OCI-LY3 (cell line): ENCODE results near the gene PAMR1.

Experiments used
- H2AFZ ChIP-seq: fragments of 200-600, 300-600 bp; shearing (Covaris generic); 2 replicates; pipeline ENCODE4 v1.6.0; 2014; ENCODE audit warnings: antibody characterized with exemption, low read depth, low read length
- H3K27ac ChIP-seq: fragments of 200-600, 300-600 bp; sonication (generic); 2 replicates; pipeline ENCODE4 v1.5.1; 2014; ENCODE audit warnings: mild to moderate bottlenecking, low read length, moderate library complexity, mixed read lengths
- H3K27me3 ChIP-seq: fragments of 200-600, 300-600 bp; sonication (generic); 2 replicates; pipeline ENCODE4 v1.6.1; 2014; ENCODE audit warnings: low read depth, low read length, mixed read lengths
- H3K36me3 ChIP-seq: fragments of 200-600, 300-600 bp; sonication (generic); replicated peaks from 2 replicates; pipeline ENCODE3; 2014; ENCODE audit warnings: low read depth, low read length, mixed read lengths
- H3K4me1 ChIP-seq: fragments of 300-600, 200-600 bp; sonication (generic); 2 replicates; pipeline ENCODE4 v1.6.1; 2014; ENCODE audit warnings: low read length, mixed read lengths
- H3K4me2 ChIP-seq: fragments of 200-600, 300-600 bp; sonication (generic); 2 replicates; pipeline ENCODE4 v1.6.1; 2014; ENCODE audit warnings: low read length, mixed read lengths
- H3K4me3 ChIP-seq: fragments of 300-600, 200-600 bp; sonication (generic); 2 replicates; pipeline ENCODE4 v1.5.1; 2014; ENCODE audit warnings: antibody characterized with exemption, mild to moderate bottlenecking, low read length, moderate library complexity
- H3K79me2 ChIP-seq: fragments of 300-600, 200-600 bp; shearing (Covaris generic); 2 replicates; pipeline ENCODE4 v1.6.1; 2014; ENCODE audit warnings: mild to moderate bottlenecking, low read length, mixed read lengths
- H3K9ac ChIP-seq: fragments of 300-600, 200-600 bp; shearing (Covaris generic); 2 replicates; pipeline ENCODE4 v1.6.0; 2014; ENCODE audit warnings: mild to moderate bottlenecking, low read length, moderate library complexity
- H3K9me3 ChIP-seq: fragments of 200-600, 300-600 bp; shearing (Covaris generic); 2 replicates; pipeline ENCODE4 v1.6.1; 2014; ENCODE audit warnings: low read length, mixed read lengths; ENCODE audit not compliant: insufficient read depth
- H4K20me1 ChIP-seq: fragments of 200-600, 300-600 bp; sonication (generic); 2 replicates; pipeline ENCODE4 v1.6.1; 2016; ENCODE audit warnings: low read length, mixed read lengths; ENCODE audit not compliant: insufficient read depth
- EZH2phosphoT487 ChIP-seq: fragments of 200-600 bp; shearing (Covaris generic); IDR thresholded peaks from 2 replicates; pipeline ENCODE4 v1.6.1; 2018; ENCODE audit warnings: antibody characterized with exemption, mixed run types, low read depth
- TF ChIP-seq, protein P1 (sequence below): fragments of 200-600, 300-600 bp; sonication (generic); IDR thresholded peaks from 2 replicates; pipeline ENCODE4 v1.5.1; 2014; ENCODE audit warnings: antibody characterized with exemption, low read length, low read depth

The PAMR1 gene

DNA sequence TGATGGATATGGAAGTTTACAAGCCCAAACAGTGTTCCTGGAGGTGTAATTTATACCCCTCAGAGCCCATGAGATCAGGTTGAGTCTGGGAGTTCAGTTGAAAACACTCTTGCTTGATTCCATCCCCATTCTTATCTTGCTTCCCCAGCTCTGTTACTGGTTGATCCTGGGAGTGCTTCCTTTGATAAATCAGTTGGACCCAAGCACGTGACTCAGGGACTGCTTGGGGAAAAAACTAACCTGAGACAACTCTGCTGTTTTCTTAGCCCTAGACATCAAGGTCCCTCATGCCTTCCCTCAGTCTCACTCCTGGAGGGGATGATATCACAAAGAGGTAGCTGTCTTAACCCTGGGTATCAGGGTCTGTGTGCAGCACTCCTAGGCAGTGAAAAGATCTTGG lies 71.1 kb downstream of the PAMR1 start:
- Histone ChIP-seq H3K4me3 (no peak overlapping the region), H3K4me2 (no peak overlapping the region), H3K27ac (no peak overlapping the region), H3K79me2 (no peaks in the 10 kb centered on the region), H3K36me3 (no peaks in the 10 kb centered on the region), H3K4me1 (no peaks in the 10 kb centered on the region), H3K27me3 (peaks cover 47% of the 10 kb centered on the region), H3K9ac (no peak overlapping the region), H2AFZ (no peak overlapping the region), H3K9me3 (no peaks in the 10 kb centered on the region), H4K20me1 (no peaks in the 10 kb centered on the region)
- TF ChIP-seq, protein P1, sequence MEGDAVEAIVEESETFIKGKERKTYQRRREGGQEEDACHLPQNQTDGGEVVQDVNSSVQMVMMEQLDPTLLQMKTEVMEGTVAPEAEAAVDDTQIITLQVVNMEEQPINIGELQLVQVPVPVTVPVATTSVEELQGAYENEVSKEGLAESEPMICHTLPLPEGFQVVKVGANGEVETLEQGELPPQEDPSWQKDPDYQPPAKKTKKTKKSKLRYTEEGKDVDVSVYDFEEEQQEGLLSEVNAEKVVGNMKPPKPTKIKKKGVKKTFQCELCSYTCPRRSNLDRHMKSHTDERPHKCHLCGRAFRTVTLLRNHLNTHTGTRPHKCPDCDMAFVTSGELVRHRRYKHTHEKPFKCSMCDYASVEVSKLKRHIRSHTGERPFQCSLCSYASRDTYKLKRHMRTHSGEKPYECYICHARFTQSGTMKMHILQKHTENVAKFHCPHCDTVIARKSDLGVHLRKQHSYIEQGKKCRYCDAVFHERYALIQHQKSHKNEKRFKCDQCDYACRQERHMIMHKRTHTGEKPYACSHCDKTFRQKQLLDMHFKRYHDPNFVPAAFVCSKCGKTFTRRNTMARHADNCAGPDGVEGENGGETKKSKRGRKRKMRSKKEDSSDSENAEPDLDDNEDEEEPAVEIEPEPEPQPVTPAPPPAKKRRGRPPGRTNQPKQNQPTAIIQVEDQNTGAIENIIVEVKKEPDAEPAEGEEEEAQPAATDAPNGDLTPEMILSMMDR, result no peak
- TF ChIP-seq EZH2phosphoT487, result no peak

DNA sequence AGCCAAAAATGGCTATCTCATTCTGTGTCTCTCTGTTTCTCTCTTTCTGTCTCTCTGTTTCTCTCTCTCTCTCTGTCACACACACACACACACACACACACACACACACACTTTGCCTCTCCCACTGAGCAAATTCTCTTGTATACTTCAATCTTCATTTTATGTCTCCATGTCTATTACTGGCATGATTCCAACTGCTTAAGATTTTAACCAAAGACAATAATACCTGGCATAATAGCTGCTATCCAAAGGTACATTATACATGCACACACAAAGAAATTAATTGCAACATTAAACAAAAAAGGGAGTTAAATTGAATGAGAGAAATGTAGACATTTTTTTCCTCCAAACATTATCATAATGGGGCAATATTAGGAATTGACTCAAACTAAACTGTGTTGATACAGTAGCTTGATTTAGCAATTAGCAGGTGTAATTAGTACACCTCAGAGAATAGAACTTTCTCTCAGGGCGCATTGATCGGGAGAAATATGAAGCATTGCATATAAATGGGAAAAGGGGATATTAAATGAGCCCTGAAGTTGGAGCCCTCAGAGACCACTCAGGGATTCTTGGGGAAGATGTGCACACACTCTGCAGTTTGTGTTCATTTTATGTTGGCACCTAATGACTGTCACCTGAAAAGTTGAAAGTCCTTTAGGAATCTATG lies 88.7 kb downstream of the PAMR1 start:
- Histone ChIP-seq H3K79me2 (no peaks in the 10 kb centered on the region), H2AFZ (no peak overlapping the region), H3K4me1 (no peaks in the 10 kb centered on the region), H3K36me3 (no peaks in the 10 kb centered on the region), H4K20me1 (no peaks in the 10 kb centered on the region), H3K9ac (no peak overlapping the region), H3K4me2 (no peak overlapping the region), H3K9me3 (no peaks in the 10 kb centered on the region), H3K27ac (no peak overlapping the region), H3K4me3 (no peak overlapping the region), H3K27me3 (peaks cover 56% of the 10 kb centered on the region)
- no peak for TF ChIP-seq EZH2phosphoT487
- TF ChIP-seq, protein P1, result no peak

- peaks cover 50% of the 10 kb centered on the region for H3K27me3 ChIP-seq
- H2AFZ ChIP-seq, result no peak overlapping the region
- no peaks in the 10 kb centered on the region for H3K9me3 ChIP-seq
- H3K79me2 ChIP-seq, result no peaks in the 10 kb centered on the region
- H4K20me1 ChIP-seq, result no peaks in the 10 kb centered on the region
- no peak overlapping the region for H3K27ac ChIP-seq
- no peak overlapping the region for H3K9ac ChIP-seq
- H3K4me2 ChIP-seq, result no peak overlapping the region
- no peaks in the 10 kb centered on the region for H3K36me3 ChIP-seq
- H3K4me3 ChIP-seq, result no peak overlapping the region
- H3K4me1 ChIP-seq, result no peaks in the 10 kb centered on the region
- TF ChIP-seq, protein P1, result no peak
- TF ChIP-seq EZH2phosphoT487, result no peak
Measured at GRCh38 chr11:35433588-35433987, 91.8 kb downstream of the PAMR1 start.

DNA sequence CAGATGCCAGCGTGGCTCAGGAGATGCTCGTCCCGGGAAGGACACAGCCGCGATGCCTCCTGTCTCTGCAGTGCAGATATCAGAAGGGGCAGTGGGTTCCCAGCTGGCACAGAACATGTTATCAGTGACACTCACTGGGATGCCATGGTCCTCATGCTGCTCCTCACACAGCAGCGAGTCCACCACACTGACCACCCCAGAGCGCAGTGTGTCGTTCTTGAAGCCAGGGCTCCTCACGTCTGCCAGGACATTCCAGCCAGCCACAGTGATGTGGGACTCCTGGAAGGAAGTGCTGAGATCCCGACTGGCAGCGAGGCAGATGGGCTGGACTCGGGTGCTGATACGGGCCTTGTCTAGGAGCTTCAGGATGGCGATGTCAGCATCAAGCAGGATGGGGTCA lies 93.0 kb downstream of the PAMR1 start:
- Histone ChIP-seq H3K4me1 (no peaks in the 10 kb centered on the region), H3K27me3 (peaks cover 48% of the 10 kb centered on the region), H3K36me3 (no peaks in the 10 kb centered on the region), H3K4me2 (no peak overlapping the region), H3K79me2 (no peaks in the 10 kb centered on the region), H3K4me3 (no peak overlapping the region), H3K27ac (no peak overlapping the region), H3K9ac (no peak overlapping the region), H2AFZ (no peak overlapping the region), H3K9me3 (no peaks in the 10 kb centered on the region), H4K20me1 (no peaks in the 10 kb centered on the region)
- TF ChIP-seq, protein P1, result no peak
- TF ChIP-seq EZH2phosphoT487, result no peak
